Small intestine (tissue), 7 donors: ENCODE results near the gene MARF1. TPM values are rescaled to one million over a fixed set of nuclear protein-coding genes. Genes with fewer than 3 reads are reported as not detected.
"Not testable (repeated sequence)": the region's sequence is repeated elsewhere in the genome, so short reads cannot be mapped to it uniquely, and the experiment has no call there.

Source experiments
- DNase-seq, 2 donors: peaks; one replicate each; pipeline versions ENCODE4 v3.0.0 to v3.0.0-alpha.2; 2013
- FAIRE-seq: peaks from 2 replicates; lab custom pipeline; 2012; peaks lifted over from hg19 to GRCh38; lab: Jason Lieb, UNC
- H3K27ac ChIP-seq, 3 donors: one replicate each; pipeline ENCODE4 v1.5.1; 2013; ENCODE audit warnings: low read length in 2 of 3, mild to moderate bottlenecking in 2 of 3, control low read depth in 1 of 3, inconsistent platforms in 1 of 3, low read depth in 1 of 3, moderate library complexity in 1 of 3
- H3K27me3 ChIP-seq, 3 donors: one replicate each; pipeline ENCODE4 v1.6.1; 2013; ENCODE audit warnings: low read length in 3 of 3, inconsistent platforms in 1 of 3; ENCODE audit not compliant: control insufficient read depth in 3 of 3, insufficient read depth in 3 of 3
- H3K36me3 ChIP-seq, 3 donors: one replicate each; pipeline ENCODE4 v1.6.1; 2013; ENCODE audit warnings: low read length in 3 of 3, inconsistent platforms in 1 of 3, low read depth in 1 of 3, mild to moderate bottlenecking in 1 of 3, moderate library complexity in 1 of 3; ENCODE audit not compliant: control insufficient read depth in 3 of 3, insufficient read depth in 2 of 3
- H3K4me1 ChIP-seq, 3 donors: one replicate each; pipeline ENCODE4 v1.6.1; 2013; ENCODE audit warnings: low read length in 2 of 3, inconsistent platforms in 1 of 3, low read depth in 1 of 3, mild to moderate bottlenecking in 1 of 3, moderate library complexity in 1 of 3; ENCODE audit not compliant: control insufficient read depth in 3 of 3, insufficient read depth in 2 of 3
- H3K4me3 ChIP-seq, 3 donors: one replicate each; pipeline ENCODE4 v1.5.1; 2013; ENCODE audit warnings: low read length in 3 of 3, control low read depth in 1 of 3, inconsistent platforms in 1 of 3, low read depth in 1 of 3, mild to moderate bottlenecking in 1 of 3, moderate library complexity in 1 of 3
- H3K9me3 ChIP-seq, 2 donors: one replicate each; pipeline ENCODE4 v1.6.1; 2013; ENCODE audit warnings: low read depth in 1 of 2, low read length in 1 of 2; ENCODE audit not compliant: control insufficient read depth in 2 of 2, insufficient read depth in 1 of 2
- WGBS, 3 donors: extraction: QIAGEN DNeasy Blood & Tissue Kit; methylation state at CpG; one replicate each; pipeline ENCODE4 v1.1.7; 2013; 5-methylcytosine and 5-hydroxymethylcytosine counted together
- polyA plus RNA-seq, 4 donors: library from polyadenylated mRNA; stranded (reverse) in 3 of 4; unstranded in 1 of 4; fragments of 200-250 nt in 3 of 4; fragments of 120-200 nt in 1 of 4; gene quantifications; one replicate each; pipeline versions ENCODE4 v1.2.1 to v1.2.3, GENCODE V29; 2013
- donor health status: healthy with polysubstance abuse.
- donor health status: control.
- donor health status: control.
- donor health status: Bipolar disorder and iron deficiency.
- donor health status: healthy.

The MARF1 gene
- polyA plus RNA-seq, 4 donors, result 14.3 to 41.4 (median 15.7) TPM

DNA sequence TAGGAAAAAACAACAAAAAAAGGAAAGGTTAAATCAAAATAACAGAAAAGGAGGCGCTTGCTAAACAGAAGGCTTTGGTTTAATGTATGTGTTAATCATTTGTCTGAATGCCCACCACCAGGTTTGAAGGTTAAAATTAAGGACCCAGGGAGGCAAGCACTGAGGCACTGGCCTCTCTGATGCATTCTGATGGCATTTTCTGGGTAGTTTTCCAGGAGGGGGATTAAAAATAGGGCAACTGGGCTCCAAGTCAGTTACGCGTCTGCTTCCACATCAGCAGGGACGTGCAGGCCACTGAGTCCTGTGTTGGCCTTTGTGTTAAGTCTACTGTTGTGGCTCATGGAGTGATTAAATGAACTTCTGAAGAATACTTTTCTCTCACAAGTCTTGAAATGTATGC lies 26.9 kb downstream of the MARF1 start:
- WGBS, 3 donors, result 93 to 98% (median 97%) methylated on average over 4 of the region's 4 CpGs
- Histone ChIP-seq H3K4me1 (no peaks in the 10 kb centered on the region), H3K4me3 (no peak overlapping the region), H3K27ac (no peak overlapping the region), H3K27me3 (no peaks in the 10 kb centered on the region), H3K9me3 (no peaks in the 10 kb centered on the region), H3K36me3 (peaks cover 24 to 55% (median 37%) of the 10 kb centered on the region in 3 donors)
- FAIRE-seq (no peak), DNase-seq (no peak)

DNA sequence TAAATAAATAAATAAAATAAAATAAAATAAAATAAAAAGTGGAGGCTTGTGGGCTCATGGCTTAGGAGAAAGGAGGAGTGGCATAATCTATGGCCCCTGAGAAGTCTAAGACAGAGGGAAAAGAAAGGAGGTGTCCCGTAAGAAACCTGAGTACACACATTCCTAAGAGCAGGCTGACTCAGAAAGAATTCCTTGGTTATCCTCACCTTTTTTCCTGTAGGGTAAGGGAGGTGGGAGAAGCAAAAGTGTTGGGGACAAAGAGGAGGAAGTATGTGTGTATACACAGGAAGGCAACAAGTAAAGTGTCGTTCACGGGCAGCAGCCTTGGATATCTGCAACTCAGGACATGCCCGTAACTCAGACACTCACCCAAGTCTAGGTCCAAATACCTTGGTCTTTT lies 29.3 kb downstream of the MARF1 start:
- FAIRE-seq (no peak), DNase-seq (no peak)
- peaks cover 25 to 54% (median 38%) of the 10 kb centered on the region in 3 donors for H3K36me3 ChIP-seq
- H3K27me3 ChIP-seq, result no peaks in the 10 kb centered on the region
- no peak overlapping the region for H3K4me3 ChIP-seq
- no peak overlapping the region for H3K27ac ChIP-seq
- no peaks in the 10 kb centered on the region for H3K4me1 ChIP-seq
- WGBS, 3 donors, result 89 to 93% (median 93%) methylated on average over 4 of the region's 4 CpGs
- H3K9me3 ChIP-seq, result no peaks in the 10 kb centered on the region

- peaks cover 19 to 50% (median 29%) of the 10 kb centered on the region in 3 donors for H3K36me3 ChIP-seq
- H3K27me3 ChIP-seq, result no peaks in the 10 kb centered on the region
- no peaks in the 10 kb centered on the region for H3K4me1 ChIP-seq
- 91% methylated on average over 7 of the region's 7 CpGs for WGBS, 3 donors
- no peaks in the 10 kb centered on the region for H3K9me3 ChIP-seq
- DNase-seq (no peak), FAIRE-seq (no peak)
- no peak overlapping the region for H3K27ac ChIP-seq
- H3K4me3 ChIP-seq, result no peak overlapping the region
These were observed 31.3 kb downstream of the MARF1 start for GRCh38 chr16:15611610-15612009.

- no peaks in the 10 kb centered on the region for H3K4me1 ChIP-seq
- H3K27me3 ChIP-seq, result no peaks in the 10 kb centered on the region
- no peak overlapping the region for H3K27ac ChIP-seq
- DNase-seq (no peak), FAIRE-seq (no peak)
- H3K36me3 ChIP-seq, result peaks cover 16 to 56% (median 27%) of the 10 kb centered on the region in 3 donors
- no peak overlapping the region for H3K4me3 ChIP-seq
- WGBS, 3 donors, result 93 to 96% (median 93%) methylated on average over 10 of the region's 10 CpGs
- H3K9me3 ChIP-seq, result no peaks in the 10 kb centered on the region
These were observed 32.5 kb downstream of the MARF1 start for GRCh38 chr16:15610369-15610871.

DNA sequence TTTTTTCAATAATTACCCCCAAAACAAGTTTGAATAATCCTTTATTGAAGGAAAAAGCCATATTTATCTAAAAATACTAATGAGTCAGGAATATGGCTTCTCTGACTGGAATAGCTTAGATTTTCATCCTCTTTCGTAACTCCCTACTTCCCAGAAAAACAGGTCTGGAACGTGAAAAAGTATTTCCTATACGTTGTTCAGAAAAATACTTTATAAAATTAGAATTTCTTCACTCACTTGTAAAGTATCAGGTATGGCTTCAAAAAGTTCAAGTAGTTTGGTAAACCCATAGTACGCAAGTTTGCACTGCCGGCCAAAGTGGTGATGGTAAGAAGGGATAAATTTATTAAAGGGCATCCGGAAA lies 33.7 kb downstream of the MARF1 start:
- Histone ChIP-seq H3K27me3 (no peaks in the 10 kb centered on the region), H3K36me3 (peaks cover 16 to 57% (median 27%) of the 10 kb centered on the region in 3 donors), H3K4me1 (no peaks in the 10 kb centered on the region), H3K4me3 (no peak overlapping the region), H3K9me3 (no peaks in the 10 kb centered on the region), H3K27ac (no peak overlapping the region)
- 93 to 98% (median 97%) methylated on average over 6 of the region's 6 CpGs for WGBS, 3 donors
- FAIRE-seq, result no peak
- DNase-seq, result no peak

DNA sequence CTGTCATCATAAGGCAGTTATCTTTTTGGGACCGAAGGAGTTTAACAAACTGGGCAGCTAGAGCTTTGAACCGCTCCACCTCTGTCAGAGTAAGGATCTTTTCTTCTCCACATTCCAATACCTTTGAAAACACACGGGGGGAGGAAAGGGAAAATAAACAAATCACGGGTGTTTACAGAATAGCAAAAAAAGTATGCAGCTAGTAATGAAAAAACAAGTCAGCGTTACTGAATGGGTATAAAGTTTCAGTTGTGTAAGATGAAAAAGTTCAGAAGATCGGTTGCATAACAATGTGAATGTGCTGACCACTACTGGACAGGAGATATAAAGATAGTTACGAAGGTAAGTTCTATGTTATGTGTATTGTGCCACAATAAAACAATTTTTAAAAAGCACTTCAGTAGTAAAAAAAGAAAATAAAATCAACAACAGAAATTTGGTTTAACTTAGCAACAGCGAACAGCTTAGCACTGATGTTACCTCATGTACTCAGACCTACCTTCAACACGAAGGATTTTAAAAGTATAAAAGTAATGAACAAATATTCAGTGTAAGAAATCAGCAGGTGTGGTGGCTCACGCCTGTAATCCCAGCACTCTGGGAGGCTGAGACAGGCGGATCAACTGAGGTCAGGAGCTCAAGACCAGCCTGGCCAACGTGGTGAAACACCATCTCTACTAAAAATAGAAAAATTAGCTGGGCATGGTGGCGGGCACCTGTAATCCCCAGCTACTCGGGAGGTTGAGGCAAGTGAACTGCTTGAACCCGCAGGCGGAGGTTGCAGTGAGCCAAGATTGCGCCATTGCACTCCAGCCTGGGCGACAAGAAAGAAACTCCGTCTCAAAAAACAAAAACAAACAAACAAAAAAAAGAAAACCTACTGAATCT lies 34.3 kb downstream of the MARF1 start:
- Histone ChIP-seq H3K4me1 (no peaks in the 10 kb centered on the region), H3K9me3 (no peaks in the 10 kb centered on the region), H3K27ac (no peak overlapping the region), H3K27me3 (no peaks in the 10 kb centered on the region), H3K36me3 (peaks cover 14 to 61% (median 31%) of the 10 kb centered on the region in 3 donors), H3K4me3 (no peak overlapping the region)
- DNase-seq (no peak), FAIRE-seq (no peak)
- WGBS, 3 donors, result 85 to 92% (median 89%) methylated on average over 19 of the region's 19 CpGs

DNA sequence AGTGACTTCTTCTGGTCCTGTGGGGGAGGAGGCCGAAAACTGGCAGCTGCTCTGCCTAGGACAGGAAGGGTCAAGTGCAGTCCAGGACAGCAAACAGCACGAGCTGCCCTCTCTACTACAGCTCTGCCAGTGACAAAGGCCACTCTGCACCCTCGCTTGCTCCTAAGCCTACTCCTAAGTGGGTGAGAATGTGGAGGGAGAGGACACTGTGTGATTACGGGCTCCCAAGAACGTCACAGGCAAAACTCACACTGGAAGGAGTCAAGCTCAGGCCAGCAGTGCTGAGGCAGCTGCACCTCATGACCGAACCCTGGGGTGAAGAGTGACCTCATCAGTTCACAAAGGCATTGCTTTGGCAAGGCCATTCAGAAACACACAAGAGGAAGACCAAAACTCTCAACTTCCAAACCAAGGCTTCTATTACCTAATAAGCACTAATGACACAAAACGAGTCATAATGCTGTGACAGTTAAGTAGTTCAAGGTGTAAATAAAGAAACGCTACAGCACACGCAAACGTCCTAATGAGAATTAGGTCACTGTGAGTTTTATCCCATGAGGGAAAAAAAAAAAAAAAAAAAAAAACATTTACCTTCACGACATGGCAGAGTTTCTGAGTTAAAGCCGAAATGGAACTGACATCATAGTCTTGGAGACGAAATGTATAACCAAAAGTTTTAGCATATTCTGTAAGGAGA lies 35.1 kb downstream of the MARF1 start:
- peak overlapping the region in 1 of 3 donors; percentile 4 for H3K27ac ChIP-seq
- DNase-seq, result no peak
- peaks cover 12 to 62% (median 30%) of the 10 kb centered on the region in 3 donors for H3K36me3 ChIP-seq
- H3K4me3 ChIP-seq, result no peak overlapping the region
- H3K9me3 ChIP-seq, result no peaks in the 10 kb centered on the region
- FAIRE-seq, result no peak
- H3K4me1 ChIP-seq, result no peaks in the 10 kb centered on the region
- H3K27me3 ChIP-seq, result no peaks in the 10 kb centered on the region
- WGBS, 3 donors, result 81 to 90% (median 89%) methylated on average over 13 of the region's 13 CpGs

DNA sequence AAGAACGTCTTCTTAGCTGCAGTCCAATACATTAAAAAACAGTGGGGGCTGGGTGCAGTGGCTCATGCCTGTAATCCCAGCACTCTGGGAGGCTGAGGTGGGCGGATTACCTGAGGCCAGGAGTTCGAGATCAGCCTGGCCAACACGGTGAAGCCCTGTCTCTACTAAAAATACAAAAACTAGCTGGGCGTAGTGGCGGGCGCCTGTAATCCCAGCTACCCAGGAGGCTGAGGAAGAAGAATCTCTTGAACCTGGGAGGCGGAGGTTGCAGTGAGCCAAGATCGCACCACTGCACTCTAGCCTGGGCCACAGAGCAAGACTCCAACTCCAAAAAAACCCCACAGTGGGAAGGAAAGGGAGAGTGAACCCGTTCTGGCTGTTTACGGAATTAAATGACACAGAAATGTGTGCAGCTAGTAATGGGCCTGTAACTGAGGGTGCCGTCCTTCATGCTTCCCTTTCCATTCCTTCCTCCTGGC lies 35.7 kb downstream of the MARF1 start:
- not testable (repeated sequence) for FAIRE-seq, H3K4me1 ChIP-seq, H3K27me3 ChIP-seq, H3K4me3 ChIP-seq, H3K9me3 ChIP-seq, DNase-seq
- H3K27ac ChIP-seq, result peak overlapping the region in 1 of 3 donors; percentile 4
- WGBS, 3 donors, result 89 to 95% (median 94%) methylated on average over 12 of the region's 12 CpGs
- peaks cover 12 to 60% (median 32%) of the 10 kb centered on the region in 3 donors for H3K36me3 ChIP-seq
